ENCODE data around the gene ENO2.
A peak's percentile ranks its signal among the peaks of the same experiment; 100 is the strongest.
"Not testable (repeated sequence)": the region's sequence is repeated elsewhere in the genome, so short reads cannot be mapped to it uniquely, and the experiment has no call there.

The ENO2 gene

DNA sequence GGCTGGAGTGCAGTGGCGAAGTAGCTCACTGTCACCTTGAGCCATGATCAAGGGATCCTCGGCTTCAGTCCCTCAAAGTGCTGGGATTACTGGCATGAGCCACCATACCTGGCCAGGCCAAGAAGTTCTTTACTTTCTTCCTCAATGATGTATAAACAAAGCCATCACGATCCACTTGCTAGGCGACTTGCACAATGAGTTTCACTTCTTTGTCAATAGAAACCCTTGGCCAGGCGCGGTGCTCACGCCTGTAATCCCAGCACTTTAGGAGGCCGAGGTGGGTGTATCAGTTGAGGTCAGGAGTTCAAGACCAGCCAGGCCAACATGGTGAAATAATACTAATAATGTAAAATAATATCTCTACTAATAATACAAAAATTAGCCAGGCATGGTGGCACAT, 26.9 kb upstream of the ENO2 start:
- H3K27me3 ChIP-seq: peaks cover 0 to 3% of the 10 kb centered on the region in 2 donors
- H3K36me3 ChIP-seq: peaks cover 8 to 34% (median 21%) of the 10 kb centered on the region in 3 donors
- no peaks in the 10 kb centered on the region for H3K9me3 ChIP-seq
- H3K27ac ChIP-seq: no peak overlapping the region
- TF ChIP-seq, protein P1, sequence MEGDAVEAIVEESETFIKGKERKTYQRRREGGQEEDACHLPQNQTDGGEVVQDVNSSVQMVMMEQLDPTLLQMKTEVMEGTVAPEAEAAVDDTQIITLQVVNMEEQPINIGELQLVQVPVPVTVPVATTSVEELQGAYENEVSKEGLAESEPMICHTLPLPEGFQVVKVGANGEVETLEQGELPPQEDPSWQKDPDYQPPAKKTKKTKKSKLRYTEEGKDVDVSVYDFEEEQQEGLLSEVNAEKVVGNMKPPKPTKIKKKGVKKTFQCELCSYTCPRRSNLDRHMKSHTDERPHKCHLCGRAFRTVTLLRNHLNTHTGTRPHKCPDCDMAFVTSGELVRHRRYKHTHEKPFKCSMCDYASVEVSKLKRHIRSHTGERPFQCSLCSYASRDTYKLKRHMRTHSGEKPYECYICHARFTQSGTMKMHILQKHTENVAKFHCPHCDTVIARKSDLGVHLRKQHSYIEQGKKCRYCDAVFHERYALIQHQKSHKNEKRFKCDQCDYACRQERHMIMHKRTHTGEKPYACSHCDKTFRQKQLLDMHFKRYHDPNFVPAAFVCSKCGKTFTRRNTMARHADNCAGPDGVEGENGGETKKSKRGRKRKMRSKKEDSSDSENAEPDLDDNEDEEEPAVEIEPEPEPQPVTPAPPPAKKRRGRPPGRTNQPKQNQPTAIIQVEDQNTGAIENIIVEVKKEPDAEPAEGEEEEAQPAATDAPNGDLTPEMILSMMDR (IDR thresholded peaks at IDR 0.05): no peak
- H3K4me3 ChIP-seq: no peak overlapping the region
- H3K4me1 ChIP-seq: peaks cover 0 to 15% (median 5%) of the 10 kb centered on the region in 4 donors
- DNase-seq: no peak
- intact Hi-C loops (cut with DNase I; ENCODE audit: low total_unique reads): no loop called here

DNA sequence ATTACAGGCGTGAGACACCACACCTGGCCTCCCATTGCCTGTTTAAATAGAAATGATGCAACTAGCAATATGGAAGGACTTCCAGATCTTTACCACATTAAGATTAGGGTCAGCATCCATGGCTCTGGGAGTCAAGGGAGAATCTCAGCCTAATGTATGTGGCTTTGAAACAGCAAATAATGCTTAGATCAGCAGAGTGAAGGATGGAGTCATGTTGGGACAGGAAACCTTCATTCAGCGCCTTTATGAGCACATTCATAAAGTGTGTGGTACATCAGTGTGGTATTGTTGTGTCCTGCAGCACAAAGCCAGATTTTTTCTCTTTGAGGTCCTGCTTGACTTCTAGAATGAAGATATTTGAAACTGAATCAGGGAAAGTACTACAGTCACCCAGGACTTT, 26.0 kb upstream of the ENO2 start:
- Histone ChIP-seq H3K4me1 (peaks cover 0 to 15% (median 5%) of the 10 kb centered on the region in 4 donors), H3K27ac (no peak overlapping the region), H3K27me3 (peaks cover 0 to 3% of the 10 kb centered on the region in 2 donors), H3K9me3 (no peaks in the 10 kb centered on the region), H3K4me3 (no peak overlapping the region), H3K36me3 (peaks cover 8 to 25% (median 14%) of the 10 kb centered on the region in 3 donors)
- TF ChIP-seq, protein P1 (IDR thresholded peaks at IDR 0.05): no peak
- intact Hi-C loops (cut with DNase I; ENCODE audit: low total_unique reads): no loop called here
- DNase-seq: no peak

DNA sequence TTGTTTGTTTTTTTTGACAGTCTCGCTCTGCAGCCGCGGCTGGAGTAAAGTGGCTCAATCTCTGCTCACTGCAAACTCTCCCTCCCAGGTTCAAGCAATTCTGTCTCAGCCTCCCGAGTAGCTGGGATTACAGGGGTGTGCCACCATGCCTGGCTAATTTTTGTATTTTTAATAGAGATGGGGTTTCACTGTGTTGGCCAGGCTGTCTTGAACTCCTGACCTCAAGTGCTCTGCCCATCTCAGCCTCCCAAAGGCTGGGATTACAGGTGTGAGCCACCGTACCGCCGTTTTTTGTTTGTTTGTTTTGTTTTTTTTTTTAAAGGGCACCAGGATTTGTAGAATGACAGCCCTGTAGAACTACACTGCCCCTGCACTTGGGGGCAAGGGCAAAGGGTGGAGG, 25.6 kb upstream of the ENO2 start:
- DNase-seq; H3K9me3 ChIP-seq; H3K27ac ChIP-seq; H3K4me3 ChIP-seq; intact Hi-C loops (cut with DNase I; ENCODE audit: low total_unique reads); H3K27me3 ChIP-seq: not testable (repeated sequence)
- Histone ChIP-seq H3K4me1 (peaks cover 0 to 15% (median 5%) of the 10 kb centered on the region in 4 donors), H3K36me3 (peaks cover 6 to 20% (median 11%) of the 10 kb centered on the region in 3 donors)

DNA sequence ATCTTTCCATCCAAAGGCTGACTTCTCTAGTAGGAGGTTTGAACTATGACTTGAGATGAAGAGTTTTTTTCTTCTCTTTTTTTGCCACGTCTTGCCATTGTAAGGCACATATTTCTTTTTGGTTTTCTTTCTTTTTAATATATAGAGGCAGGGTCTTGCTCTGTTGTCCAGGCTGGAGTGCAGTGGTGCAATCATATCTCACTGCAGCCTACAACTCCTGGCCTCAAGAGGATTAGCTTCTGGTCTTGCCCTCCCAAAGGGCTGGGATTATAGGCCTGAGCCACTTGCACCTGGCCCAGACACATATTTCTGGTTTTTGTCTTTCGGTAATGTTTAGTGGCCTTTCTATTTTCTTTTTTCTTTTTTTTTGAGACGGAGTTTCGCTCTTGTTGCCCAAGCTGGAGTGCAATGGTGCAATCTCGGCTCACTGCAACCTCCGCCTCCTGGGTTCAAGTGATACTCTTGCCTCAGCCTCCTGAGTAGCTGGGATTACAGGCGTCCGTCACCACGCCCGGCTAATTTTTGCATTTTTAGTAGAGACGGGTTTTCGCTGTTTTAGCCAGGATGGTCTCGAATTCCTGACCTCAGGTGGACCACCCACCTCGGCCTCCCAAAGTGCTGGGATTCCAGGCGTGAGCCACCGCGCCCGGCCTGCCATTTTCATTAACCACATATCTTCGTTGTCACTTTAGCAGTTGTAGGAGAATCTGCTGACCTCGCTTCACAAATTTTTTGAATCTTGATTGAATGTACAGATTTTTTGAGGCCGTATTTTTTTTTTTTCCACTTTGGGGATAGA, 24.4 kb upstream of the ENO2 start:
- H3K4me3 ChIP-seq; intact Hi-C loops (cut with DNase I; ENCODE audit: low total_unique reads): not testable (repeated sequence)

DNA sequence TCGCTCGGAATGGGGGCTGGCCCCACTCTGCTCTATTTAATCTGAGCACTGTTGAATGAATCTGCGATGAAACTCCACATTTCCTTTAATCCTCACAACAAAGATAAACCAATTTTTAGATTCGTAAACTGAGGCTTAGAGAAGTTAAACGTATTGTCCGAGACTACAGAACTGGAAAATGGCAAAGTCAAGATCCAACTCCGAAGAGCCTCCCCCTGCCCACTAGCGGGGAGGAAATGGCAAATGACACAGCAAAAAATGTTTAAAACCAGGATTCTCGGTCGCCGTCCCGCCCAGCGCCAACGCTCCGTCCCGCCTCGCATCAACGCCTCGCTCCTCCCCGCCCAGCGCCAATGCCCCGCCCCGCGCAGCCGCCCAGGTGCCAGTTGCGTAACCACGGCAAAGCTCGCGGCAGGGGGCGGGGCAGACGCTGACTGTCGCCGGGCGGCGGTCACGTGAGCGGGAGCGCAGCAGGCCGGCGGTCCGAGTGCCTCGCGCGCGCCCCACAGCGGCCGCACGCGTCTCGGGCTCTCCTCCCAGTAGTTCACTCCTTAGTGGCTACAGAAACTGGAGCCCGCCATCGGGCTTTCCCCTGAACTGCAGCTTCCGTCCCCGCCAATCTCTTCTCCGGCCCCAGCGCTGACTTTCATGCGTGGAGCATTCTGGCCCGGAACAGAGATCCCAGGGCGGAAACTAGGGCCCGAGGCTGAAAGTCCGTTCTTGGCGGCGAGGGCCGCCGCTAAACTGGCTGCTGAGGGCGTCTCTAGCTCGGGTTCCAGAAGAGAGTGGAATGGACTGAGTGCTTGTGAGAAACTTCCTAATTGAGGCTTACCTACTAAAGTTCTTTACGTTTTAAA, 23.4 kb upstream of the ENO2 start:
- TF ChIP-seq, protein P1 (IDR thresholded peaks at IDR 0.05): peak; percentile 89 to 92

More for the DNA sequence above, 24.4 kb upstream of the ENO2 start:
- Histone ChIP-seq H3K4me1 (peaks cover 0 to 15% (median 5%) of the 10 kb centered on the region in 4 donors), H3K27ac (peak overlapping the region; percentile 80 to 93)
- not testable (repeated sequence) for H3K9me3 ChIP-seq, DNase-seq, H3K27me3 ChIP-seq, H3K36me3 ChIP-seq

DNA sequence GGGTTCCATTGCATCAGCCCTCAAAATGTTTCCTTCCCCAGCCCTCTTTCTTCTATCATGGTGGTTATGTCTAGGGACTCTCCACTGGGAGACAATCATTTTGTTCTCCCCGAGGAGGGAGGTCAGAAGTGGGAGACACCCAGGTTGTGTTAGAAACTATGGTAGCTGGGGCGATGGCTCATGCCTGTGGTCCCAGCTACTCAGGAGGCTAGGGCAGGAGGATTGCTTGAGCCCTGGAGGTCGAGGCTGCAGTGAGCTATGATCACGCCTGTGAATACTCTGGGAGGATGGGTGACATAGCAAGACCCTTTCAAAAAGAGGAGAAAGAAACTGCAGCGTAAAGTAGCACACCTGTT, 22.8 kb upstream of the ENO2 start:
- Histone ChIP-seq H3K4me3 (peak overlapping the region; percentile 53 to 58), H3K36me3 (no peaks in the 10 kb centered on the region), H3K27me3 (peaks cover 0 to 3% of the 10 kb centered on the region in 2 donors), H3K9me3 (no peaks in the 10 kb centered on the region), H3K27ac (peak overlapping the region; percentile 80 to 93), H3K4me1 (peaks cover 0 to 15% (median 5%) of the 10 kb centered on the region in 4 donors)
- DNase-seq: no peak
- TF ChIP-seq, protein P1 (IDR thresholded peaks at IDR 0.05): no peak
- intact Hi-C loops (cut with DNase I; ENCODE audit: low total_unique reads): no loop called here

More for the DNA sequence above, 23.4 kb upstream of the ENO2 start:
- Histone ChIP-seq H3K4me3 (peak overlapping the region; percentile 53 to 58), H3K36me3 (no peaks in the 10 kb centered on the region), H3K27ac (peak overlapping the region; percentile 80 to 93), H3K9me3 (no peaks in the 10 kb centered on the region), H3K4me1 (peaks cover 0 to 15% (median 5%) of the 10 kb centered on the region in 4 donors), H3K27me3 (peaks cover 0 to 3% of the 10 kb centered on the region in 2 donors)
- intact Hi-C loops (cut with DNase I; ENCODE audit: low total_unique reads): no loop called here
- DNase-seq: peak; percentile 94 to 99

DNA sequence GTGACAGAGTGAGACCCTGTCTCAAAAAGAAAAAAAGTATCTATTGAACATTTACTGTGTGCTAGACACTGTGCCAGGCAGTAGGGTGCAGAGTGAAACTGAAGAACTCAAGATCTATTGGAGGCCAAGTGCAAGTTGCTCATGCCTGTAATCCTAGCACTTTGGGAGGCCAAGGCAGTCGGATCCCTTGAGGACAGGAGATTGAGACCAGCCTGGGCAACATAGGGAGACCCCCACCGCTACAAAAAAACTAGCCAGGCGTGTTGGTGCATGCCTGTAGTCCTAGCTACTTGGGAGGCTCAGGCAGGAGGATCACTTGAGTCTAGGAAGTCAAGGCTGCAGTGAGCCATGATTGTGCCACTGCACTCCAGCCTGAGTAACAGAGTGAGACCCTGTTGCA, 21.7 kb upstream of the ENO2 start:
- H3K36me3 ChIP-seq; H3K4me3 ChIP-seq; DNase-seq; H3K27me3 ChIP-seq; H3K27ac ChIP-seq; H3K9me3 ChIP-seq; intact Hi-C loops (cut with DNase I; ENCODE audit: low total_unique reads): not testable (repeated sequence)
- H3K4me1 ChIP-seq: peaks cover 0 to 15% (median 5%) of the 10 kb centered on the region in 4 donors

Data from tibial artery (tissue), 4 donors.